ENCODE data around the gene PRKG1.
A peak's percentile ranks its signal among the peaks of the same experiment; 100 is the strongest.

The PRKG1 gene

GRCh38 chr10:52308251-52309031, 1234.2 kb downstream of the PRKG1 start:
- peak overlapping the region; percentile 64 for H3K4me3 ChIP-seq (ENCODE audit: low read length)
- TF ChIP-seq, protein P1, sequence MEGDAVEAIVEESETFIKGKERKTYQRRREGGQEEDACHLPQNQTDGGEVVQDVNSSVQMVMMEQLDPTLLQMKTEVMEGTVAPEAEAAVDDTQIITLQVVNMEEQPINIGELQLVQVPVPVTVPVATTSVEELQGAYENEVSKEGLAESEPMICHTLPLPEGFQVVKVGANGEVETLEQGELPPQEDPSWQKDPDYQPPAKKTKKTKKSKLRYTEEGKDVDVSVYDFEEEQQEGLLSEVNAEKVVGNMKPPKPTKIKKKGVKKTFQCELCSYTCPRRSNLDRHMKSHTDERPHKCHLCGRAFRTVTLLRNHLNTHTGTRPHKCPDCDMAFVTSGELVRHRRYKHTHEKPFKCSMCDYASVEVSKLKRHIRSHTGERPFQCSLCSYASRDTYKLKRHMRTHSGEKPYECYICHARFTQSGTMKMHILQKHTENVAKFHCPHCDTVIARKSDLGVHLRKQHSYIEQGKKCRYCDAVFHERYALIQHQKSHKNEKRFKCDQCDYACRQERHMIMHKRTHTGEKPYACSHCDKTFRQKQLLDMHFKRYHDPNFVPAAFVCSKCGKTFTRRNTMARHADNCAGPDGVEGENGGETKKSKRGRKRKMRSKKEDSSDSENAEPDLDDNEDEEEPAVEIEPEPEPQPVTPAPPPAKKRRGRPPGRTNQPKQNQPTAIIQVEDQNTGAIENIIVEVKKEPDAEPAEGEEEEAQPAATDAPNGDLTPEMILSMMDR (conservative IDR thresholded peaks at IDR 0.05; ENCODE audit: low read length), result peak; percentile 77
- peak; percentile 79 for DNase-seq (ENCODE audit: low read depth)

DNA sequence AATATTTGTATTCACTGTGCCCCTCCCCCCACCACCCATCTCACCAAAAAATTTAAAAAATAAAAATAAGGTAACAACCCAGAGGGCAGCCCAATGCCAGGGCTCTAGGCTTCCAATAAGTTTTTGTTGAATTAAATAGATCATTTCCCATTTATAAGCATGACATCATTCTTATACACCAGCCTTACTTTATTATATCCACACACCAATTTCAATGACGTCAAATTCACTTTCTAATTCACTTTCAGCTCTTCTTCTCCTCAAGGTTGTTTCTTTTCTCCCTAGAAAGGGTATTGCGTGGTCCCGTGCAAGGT, 1238.6 kb downstream of the PRKG1 start:
- peak overlapping the region; percentile 78 for H3K4me3 ChIP-seq (ENCODE audit: low read length)
- DNase-seq (ENCODE audit: low read depth), result no peak
- TF ChIP-seq, protein P1 (conservative IDR thresholded peaks at IDR 0.05; ENCODE audit: low read length), result no peak

- TF ChIP-seq, protein P1 (conservative IDR thresholded peaks at IDR 0.05; ENCODE audit: low read length), result no peak
- peak; percentile 9 for DNase-seq (ENCODE audit: low read depth)
- H3K4me3 ChIP-seq (ENCODE audit: low read length), result peak overlapping the region; percentile 78
Observed at GRCh38 chr10:52313256-52313932, 1239.1 kb downstream of the PRKG1 start.

DNA sequence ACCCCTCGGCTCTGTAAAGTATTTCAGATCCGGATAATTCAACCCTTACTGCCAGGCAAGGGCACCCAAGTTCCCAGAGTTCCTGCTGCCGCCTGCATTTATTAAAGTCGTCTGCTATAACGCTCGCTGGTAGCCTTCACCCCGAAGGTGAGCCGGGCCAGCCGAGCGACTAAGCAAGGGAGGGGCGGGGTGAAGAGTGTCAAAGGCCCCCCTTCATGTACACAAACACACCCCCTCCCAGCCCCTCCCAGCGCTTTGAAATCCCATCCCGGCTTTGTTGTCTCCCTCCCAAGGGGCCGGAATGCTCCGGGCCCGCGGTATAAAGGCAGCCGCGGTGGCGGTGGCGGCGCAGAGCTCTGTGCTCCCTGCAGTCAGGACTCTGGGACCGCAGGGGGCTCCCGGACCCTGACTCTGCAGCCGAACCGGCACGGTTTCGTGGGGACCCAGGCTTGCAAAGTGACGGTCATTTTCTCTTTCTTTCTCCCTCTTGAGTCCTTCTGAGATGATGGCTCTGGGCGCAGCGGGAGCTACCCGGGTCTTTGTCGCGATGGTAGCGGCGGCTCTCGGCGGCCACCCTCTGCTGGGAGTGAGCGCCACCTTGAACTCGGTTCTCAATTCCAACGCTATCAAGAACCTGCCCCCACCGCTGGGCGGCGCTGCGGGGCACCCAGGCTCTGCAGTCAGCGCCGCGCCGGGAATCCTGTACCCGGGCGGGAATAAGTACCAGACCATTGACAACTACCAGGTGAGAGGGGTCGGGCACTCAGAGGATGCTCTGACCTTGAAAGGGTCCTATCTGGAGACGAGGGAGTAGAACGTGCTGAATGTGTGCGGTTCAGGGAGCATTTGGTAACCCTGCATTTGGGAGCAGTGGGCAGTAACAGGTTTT, 1239.9 kb downstream of the PRKG1 start, which contains the start of gene DKK1:
TSS of gene DKK1 (plus strand) at position 349 of the 889 bp plus-strand sequence. CDS start at position 503, 154 bp downstream.
- peak within 1 kb of the TSS; percentile 78 for H3K4me3 ChIP-seq (ENCODE audit: low read length)
- TF ChIP-seq, protein P1 (conservative IDR thresholded peaks at IDR 0.05; ENCODE audit: low read length), result peak; percentile 81
- DNase-seq (ENCODE audit: low read depth), result peak; percentile 83

DNA sequence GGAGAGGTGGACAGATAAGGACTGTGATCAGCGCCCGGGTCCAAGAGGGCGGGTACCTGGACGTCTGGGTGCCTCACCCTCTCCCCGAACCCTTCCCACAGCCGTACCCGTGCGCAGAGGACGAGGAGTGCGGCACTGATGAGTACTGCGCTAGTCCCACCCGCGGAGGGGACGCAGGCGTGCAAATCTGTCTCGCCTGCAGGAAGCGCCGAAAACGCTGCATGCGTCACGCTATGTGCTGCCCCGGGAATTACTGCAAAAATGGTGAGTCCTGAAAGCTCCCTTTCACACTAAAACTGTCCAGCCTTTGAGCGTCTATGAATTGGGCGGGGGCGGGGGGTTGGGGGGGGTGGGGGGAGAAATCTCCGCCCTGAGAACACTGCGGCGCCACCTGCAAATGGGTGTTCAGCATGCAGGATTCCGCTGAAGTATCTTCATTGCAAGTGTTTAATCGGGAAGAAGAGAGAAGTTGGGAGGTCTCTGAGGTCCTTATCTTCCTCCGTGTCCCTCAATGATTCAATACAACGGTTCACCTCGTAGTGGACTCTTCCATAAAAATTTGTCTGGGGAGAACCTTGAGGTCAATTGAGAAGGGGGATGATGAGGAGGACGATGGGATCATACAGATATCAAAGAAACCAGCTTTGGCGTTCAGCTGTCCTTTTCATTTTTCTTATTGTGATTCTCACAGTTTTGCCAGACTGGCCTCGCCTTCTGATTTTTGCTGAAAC, 1240.7 kb downstream of the PRKG1 start:
- peak; percentile 37 for DNase-seq (ENCODE audit: low read depth)
- TF ChIP-seq, protein P1 (conservative IDR thresholded peaks at IDR 0.05; ENCODE audit: low read length), result no peak
- peak overlapping the region; percentile 78 for H3K4me3 ChIP-seq (ENCODE audit: low read length)

- peak overlapping the region; percentile 78 for H3K4me3 ChIP-seq (ENCODE audit: low read length)
- peak; percentile 20 for DNase-seq (ENCODE audit: low read depth)
- TF ChIP-seq, protein P1 (conservative IDR thresholded peaks at IDR 0.05; ENCODE audit: low read length), result no peak
Observed at GRCh38 chr10:52316001-52316400, 1241.7 kb downstream of the PRKG1 start.

All from AG10803 (cell line).